GM19455 (cell line): ENCODE measurements around the gene C5orf22.
"Not testable (repeated sequence)": the region's sequence is repeated elsewhere in the genome, so short reads cannot be mapped to it uniquely, and the experiment has no call there.

Experiments
- ATAC-seq: cut with Tn5 transposase; IDR thresholded peaks from one replicate; pipeline ENCODE4 v1.9.1; 2021; ENCODE audit not compliant: unreplicated experiment

The C5orf22 gene

DNA sequence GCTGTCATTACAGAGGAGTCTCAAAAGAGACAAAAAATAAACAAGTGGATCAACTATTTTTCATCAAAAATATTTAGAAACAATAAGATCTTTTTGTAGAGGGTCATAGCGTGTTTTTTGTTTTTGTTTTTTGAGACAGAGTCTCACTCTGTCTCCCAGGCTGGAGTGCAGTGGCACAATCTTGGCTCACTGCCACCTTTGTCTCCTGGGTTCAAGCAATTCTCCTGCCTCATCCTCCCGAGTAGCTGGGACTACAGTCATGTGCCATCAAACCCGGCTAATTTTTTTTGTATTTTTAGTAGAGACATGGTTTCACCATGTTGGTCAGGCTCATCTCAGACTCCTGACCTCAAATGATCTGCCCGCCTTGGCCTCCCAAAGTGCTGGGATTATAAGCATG lies 70.2 kb downstream of the C5orf22 start:
- not testable (repeated sequence) for ATAC-seq

DNA sequence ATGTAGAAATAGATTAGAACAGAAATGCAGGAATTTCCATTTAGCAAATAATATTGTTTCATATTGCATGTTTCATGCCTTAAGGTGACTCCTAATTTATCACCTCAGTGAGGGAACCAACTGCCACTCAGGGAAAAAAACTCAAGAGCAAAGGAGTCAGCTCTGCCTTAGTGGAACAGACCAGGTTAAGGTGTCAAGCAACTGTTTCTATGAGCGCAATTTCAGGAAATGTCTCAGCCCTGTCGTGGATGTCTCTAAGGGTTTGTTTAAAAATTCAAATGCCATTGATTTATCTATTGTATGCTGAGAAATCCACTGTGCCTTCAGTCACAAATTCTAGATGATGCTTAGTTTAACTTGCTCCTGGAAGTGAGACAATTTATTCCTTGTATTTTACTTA lies 72.1 kb downstream of the C5orf22 start:
- no peak for ATAC-seq

DNA sequence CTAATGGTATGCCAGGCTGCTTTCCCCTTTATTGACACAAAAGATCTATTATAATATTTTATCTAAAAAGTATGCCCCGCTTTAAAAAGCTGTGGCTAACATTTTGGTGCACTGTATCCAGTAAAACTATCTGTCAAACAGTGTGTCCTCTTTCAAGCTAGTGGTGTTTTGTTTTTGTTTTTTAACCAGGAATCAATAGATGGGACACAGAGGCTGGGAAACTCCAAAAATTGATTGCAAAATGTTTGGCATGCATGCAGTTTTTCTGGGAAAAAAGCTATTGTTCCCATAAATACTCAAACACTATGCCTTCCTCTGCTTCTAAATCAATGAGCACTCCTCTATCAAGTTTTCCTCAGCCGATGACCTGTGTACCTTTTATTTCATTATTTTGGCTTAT lies 72.5 kb downstream of the C5orf22 start:
- ATAC-seq = no peak
